Keratinocyte (primary cell): Measurements from ENCODE around the gene NFYC. TPM values are rescaled to one million over a fixed set of nuclear protein-coding genes. Genes with fewer than 3 reads are reported as not detected.

Experiments used
- DNase-seq: peaks from one replicate; pipeline ENCODE4 v3.0.0-alpha.2; 2011; ENCODE audit warnings: low read depth, missing footprints, low spot score
- FAIRE-seq: peaks from 2 replicates; lab custom pipeline; 2011; peaks lifted over from hg19 to GRCh38; lab: Jason Lieb, UNC
- H2AFZ ChIP-seq: 2 replicates; pipeline ENCODE4 v1.6.0; 2012; ENCODE audit warnings: low read length, control low read depth, inconsistent platforms; ENCODE audit not compliant: control insufficient read depth
- H3K27ac ChIP-seq: 2 replicates; pipeline ENCODE4 v1.5.1; 2011; ENCODE audit warnings: low read length; ENCODE audit not compliant: control insufficient read depth, insufficient read depth
- H3K27me3 ChIP-seq: 3 replicates; pipeline ENCODE4 v1.6.0; 2011; ENCODE audit warnings: low read length; ENCODE audit not compliant: control insufficient read depth, insufficient read depth; ENCODE audit errors: extremely low read depth
- H3K36me3 ChIP-seq, 2 experiments: 2 replicates in 1 of 2; 3 replicates in 1 of 2; pipeline ENCODE4 v1.5.1; 2011; ENCODE audit warnings: low read length in 2 of 2, mild to moderate bottlenecking in 1 of 2; ENCODE audit not compliant: control insufficient read depth in 2 of 2, insufficient read depth in 2 of 2; ENCODE audit errors: extremely low read depth in 1 of 2
- H3K4me1 ChIP-seq: 3 replicates; pipeline ENCODE4 v1.5.1; 2011; ENCODE audit warnings: low read length; ENCODE audit not compliant: control insufficient read depth, insufficient read depth; ENCODE audit errors: extremely low read depth
- H3K4me2 ChIP-seq: 3 replicates; pipeline ENCODE4 v1.6.0; 2011; ENCODE audit warnings: low read depth, low read length; ENCODE audit not compliant: control insufficient read depth, insufficient read depth; ENCODE audit errors: extremely low read depth
- H3K4me3 ChIP-seq, 3 experiments: fragments of 200-600 bp in 1 of 3; sonication (generic) in 1 of 3; 2 replicates in 2 of 3; 3 replicates in 1 of 3; pipeline ENCODE4 v1.5.1; 2011 to 2016; ENCODE audit warnings: low read length in 3 of 3, mild to moderate bottlenecking in 3 of 3, control low read depth in 2 of 3, inconsistent platforms in 1 of 3, low read depth in 1 of 3, mixed read lengths in 1 of 3, mixed run types in 1 of 3, moderate library complexity in 1 of 3; ENCODE audit not compliant: control insufficient read depth in 2 of 3, insufficient read depth in 2 of 3; ENCODE audit errors: extremely low read depth in 1 of 3
- H3K79me2 ChIP-seq: 2 replicates; pipeline ENCODE4 v1.6.0; 2012; ENCODE audit warnings: low read length; ENCODE audit not compliant: control insufficient read depth, insufficient read depth
- H3K9ac ChIP-seq: 3 replicates; pipeline ENCODE4 v1.6.0; 2011; ENCODE audit warnings: low read length; ENCODE audit not compliant: control insufficient read depth, insufficient read depth; ENCODE audit errors: extremely low read depth
- H3K9me1 ChIP-seq: 3 replicates; pipeline ENCODE4 v1.6.0; 2011; ENCODE audit warnings: low read length; ENCODE audit not compliant: control insufficient read depth, insufficient read depth; ENCODE audit errors: extremely low read depth
- H3K9me3 ChIP-seq: 2 replicates; pipeline ENCODE4 v1.5.1; 2012; ENCODE audit warnings: low read depth, low read length; ENCODE audit not compliant: control insufficient read depth
- H4K20me1 ChIP-seq: 3 replicates; pipeline ENCODE4 v1.6.0; 2011; ENCODE audit warnings: low read length; ENCODE audit not compliant: control insufficient read depth, insufficient read depth; ENCODE audit errors: extremely low read depth
- EZH2 ChIP-seq: IDR thresholded peaks from one replicate; pipeline ENCODE4 v1.6.1; 2012; ENCODE audit warnings: inconsistent platforms, mild to moderate bottlenecking, low read length, moderate library complexity
- dilution Hi-C: fragments of 300-500 bp; cut with MboI; formaldehyde crosslinking; loops from one replicate; pipeline ENCODE4 v1.7.0; 2020; ENCODE audit warnings: low sequenced_read_pairs; ENCODE audit not compliant: extremely low pct_ligation_motif_present
- polyA plus RNA-seq, 5 experiments: library from polyadenylated mRNA; depleted of rRNA in 3 of 5; stranded (reverse) in 3 of 5; stranded (forward) in 1 of 5; unstranded in 1 of 5; fragments of >200 nt; gene quantifications; 1 replicate in 1 of 5; 2 replicates in 3 of 5; 3 replicates in 1 of 5; pipeline versions ENCODE4 v1.2.1 to v1.2.3, GENCODE V29; 2011 to 2012; ENCODE audit warnings: missing spikeins in 2 of 5, low read depth in 1 of 5, low replicate concordance in 1 of 5
- TF ChIP-seq, protein P1 (sequence below), 3 experiments: IDR thresholded peaks in 1 of 3; conservative IDR thresholded peaks in 1 of 3; optimal IDR thresholded peaks in 1 of 3; 2 replicates in 2 of 3; 3 replicates in 1 of 3; pipeline versions ENCODE3 to v1.5.1; 2011; ENCODE audit warnings: low read length in 3 of 3, mild to moderate bottlenecking in 3 of 3, moderate library complexity in 2 of 3, control low read depth in 1 of 3, inconsistent platforms in 1 of 3; ENCODE audit not compliant: insufficient read depth in 2 of 3; ENCODE audit errors: extremely low read depth in 1 of 3

The NFYC gene
- polyA plus RNA-seq, 1 donor (not counting 4 experiments of a cell fraction or from before 2014, with no cell fraction given), result 32.4 TPM

- Histone ChIP-seq H3K27me3 (no peaks in the 10 kb centered on the region), H3K9ac (no peak overlapping the region), H3K4me2 (no peak overlapping the region), H3K9me3 (no peaks in the 10 kb centered on the region), H3K4me1 (peaks cover 9% of the 10 kb centered on the region), H4K20me1 (no peaks in the 10 kb centered on the region), H3K36me3 (peaks cover 16 to 22% of the 10 kb centered on the region in 2 experiments), H3K4me3 (no peak overlapping the region), H3K9me1 (no peaks in the 10 kb centered on the region), H2AFZ (no peak overlapping the region), H3K79me2 (peaks cover 2% of the 10 kb centered on the region), H3K27ac (no peak overlapping the region)
- DNase-seq, result no peak
- no peak for FAIRE-seq
- TF ChIP-seq EZH2, result no peak
- TF ChIP-seq, protein P1, sequence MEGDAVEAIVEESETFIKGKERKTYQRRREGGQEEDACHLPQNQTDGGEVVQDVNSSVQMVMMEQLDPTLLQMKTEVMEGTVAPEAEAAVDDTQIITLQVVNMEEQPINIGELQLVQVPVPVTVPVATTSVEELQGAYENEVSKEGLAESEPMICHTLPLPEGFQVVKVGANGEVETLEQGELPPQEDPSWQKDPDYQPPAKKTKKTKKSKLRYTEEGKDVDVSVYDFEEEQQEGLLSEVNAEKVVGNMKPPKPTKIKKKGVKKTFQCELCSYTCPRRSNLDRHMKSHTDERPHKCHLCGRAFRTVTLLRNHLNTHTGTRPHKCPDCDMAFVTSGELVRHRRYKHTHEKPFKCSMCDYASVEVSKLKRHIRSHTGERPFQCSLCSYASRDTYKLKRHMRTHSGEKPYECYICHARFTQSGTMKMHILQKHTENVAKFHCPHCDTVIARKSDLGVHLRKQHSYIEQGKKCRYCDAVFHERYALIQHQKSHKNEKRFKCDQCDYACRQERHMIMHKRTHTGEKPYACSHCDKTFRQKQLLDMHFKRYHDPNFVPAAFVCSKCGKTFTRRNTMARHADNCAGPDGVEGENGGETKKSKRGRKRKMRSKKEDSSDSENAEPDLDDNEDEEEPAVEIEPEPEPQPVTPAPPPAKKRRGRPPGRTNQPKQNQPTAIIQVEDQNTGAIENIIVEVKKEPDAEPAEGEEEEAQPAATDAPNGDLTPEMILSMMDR (optimal IDR thresholded peaks at IDR 0.05 in 1 of 3, IDR thresholded peaks at IDR 0.05 in 1 of 3, conservative IDR thresholded peaks at IDR 0.05 in 1 of 3; ENCODE audit: extremely low read depth in 1 of 3, insufficient read depth in 2 of 3, low read length in 3 of 3), result no peak
- dilution Hi-C loops, result no loop called here
Observed at GRCh38 chr1:40748841-40749718, 57.6 kb downstream of the NFYC start.

GRCh38 chr1:40749817-40750216, 58.3 kb downstream of the NFYC start:
- Histone ChIP-seq H3K9me3 (no peaks in the 10 kb centered on the region), H4K20me1 (no peaks in the 10 kb centered on the region), H3K9me1 (no peaks in the 10 kb centered on the region), H3K9ac (no peak overlapping the region), H3K4me3 (no peak overlapping the region), H3K79me2 (no peaks in the 10 kb centered on the region), H3K4me2 (no peak overlapping the region), H2AFZ (no peak overlapping the region), H3K4me1 (peaks cover 9% of the 10 kb centered on the region), H3K27ac (no peak overlapping the region), H3K36me3 (peaks cover 20 to 25% of the 10 kb centered on the region in 2 experiments), H3K27me3 (no peaks in the 10 kb centered on the region)
- dilution Hi-C loops, result no loop called here
- no peak for TF ChIP-seq EZH2
- TF ChIP-seq, protein P1 (optimal IDR thresholded peaks at IDR 0.05 in 1 of 3, IDR thresholded peaks at IDR 0.05 in 1 of 3, conservative IDR thresholded peaks at IDR 0.05 in 1 of 3; ENCODE audit: extremely low read depth in 1 of 3, insufficient read depth in 2 of 3, low read length in 3 of 3), result no peak
- no peak for DNase-seq
- no peak for FAIRE-seq
